PC-9 (cell line): ENCODE data around the gene RRAS. TPM values are rescaled to one million over a fixed set of nuclear protein-coding genes. Genes with fewer than 3 reads are reported as not detected.
A peak's percentile ranks its signal among the peaks of the same experiment; 100 is the strongest.

Source experiments
- BruUV-seq: library from RNA; stranded (reverse); fragments of 400-500 nt; replicated peaks from 2 replicates; lab custom pipeline; 2021; lab: Mats Ljungman, UMichigan
- CTCF ChIA-PET: fragments of 300-600 bp; sonication (Branson Sonifier 250); formaldehyde crosslinking; loops from one replicate; lab custom pipeline; 2022; ENCODE audit warnings: antibody characterized with exemption; lab: Charles Lee
- POLR2A ChIA-PET: fragments of 300-600 bp; sonication (Branson Sonifier 250); formaldehyde crosslinking; loops from one replicate; lab custom pipeline; 2022; ENCODE audit warnings: antibody characterized with exemption; ENCODE audit not compliant: unreplicated experiment; lab: Charles Lee
- DNase-seq, 2 experiments: peaks; one replicate each; pipeline versions ENCODE4 v3.0.0 to v3.0.0-alpha.2; 2015 to 2022; ENCODE audit warnings: mixed read lengths in 1 of 2
- H2AFZ ChIP-seq: fragments of 200-600 bp; sonication (generic); 2 replicates; pipeline ENCODE4 v1.8.1; 2017; ENCODE audit warnings: antibody characterized with exemption
- H3F3A ChIP-seq: fragments of 200-600 bp; sonication (generic); 2 replicates; pipeline ENCODE4 v1.8.1; 2017; ENCODE audit warnings: antibody characterized with exemption, mild to moderate bottlenecking, low read depth; ENCODE audit not compliant: insufficient read depth
- H3K27ac ChIP-seq: fragments of 200-600 bp; sonication (generic); 2 replicates; pipeline ENCODE4 v1.6.1; 2016; ENCODE audit warnings: mixed run types
- H3K27me3 ChIP-seq: fragments of 200-600 bp; sonication (generic); 2 replicates; pipeline ENCODE4 v1.6.1; 2016; ENCODE audit warnings: low read depth, mixed run types; ENCODE audit not compliant: insufficient read depth
- H3K36me3 ChIP-seq: fragments of 200-600 bp; sonication (generic); 2 replicates; pipeline ENCODE4 v1.6.1; 2016; ENCODE audit warnings: low read depth, mixed run types
- H3K4me1 ChIP-seq: fragments of 200-600 bp; sonication (generic); replicated peaks from 2 replicates; pipeline ENCODE4 v1.6.1; 2016; ENCODE audit warnings: mixed run types; ENCODE audit not compliant: insufficient read depth
- H3K4me2 ChIP-seq: fragments of 200-600 bp; sonication (generic); 2 replicates; pipeline ENCODE4 v1.6.1; 2017; ENCODE audit warnings: mixed run types
- H3K4me3 ChIP-seq: fragments of 200-600 bp; sonication (generic); 2 replicates; pipeline ENCODE4 v1.6.1; 2016; ENCODE audit warnings: mixed run types
- H3K79me2 ChIP-seq: fragments of 200-600 bp; sonication (generic); 2 replicates; pipeline ENCODE4 v1.6.1; 2017; ENCODE audit warnings: low read depth, mixed run types
- H3K9me2 ChIP-seq: fragments of 200-600 bp; sonication (generic); 2 replicates; pipeline ENCODE4 v1.8.1; 2017; ENCODE audit warnings: mild to moderate bottlenecking; ENCODE audit not compliant: insufficient read depth
- H3K9me3 ChIP-seq: fragments of 200-600 bp; sonication (generic); 2 replicates; pipeline ENCODE4 v1.8.1; 2016; ENCODE audit warnings: low read depth; ENCODE audit not compliant: insufficient read depth
- H4K20me1 ChIP-seq: fragments of 200-600 bp; sonication (generic); 2 replicates; pipeline ENCODE4 v1.8.1; 2017; ENCODE audit not compliant: insufficient read depth
- CTCF ChIP-seq: fragments of 200-600 bp; sonication (generic); conservative IDR thresholded peaks from 2 replicates; pipeline ENCODE4 v1.6.1; 2017; ENCODE audit warnings: mixed run types, antibody characterized with exemption, mild to moderate bottlenecking, moderate library complexity
- EZH2 ChIP-seq: fragments of 200-600 bp; sonication (generic); IDR thresholded peaks from 2 replicates; pipeline ENCODE4 v1.8.0; 2017; ENCODE audit warnings: antibody characterized with exemption, low read depth
- intact Hi-C: fragments of 100-400 bp; cut with micrococcal nuclease; formaldehyde crosslinking; loops from one replicate; pipeline ENCODE4 v1.10.0; 2022; ENCODE audit not compliant: unreplicated experiment
- total RNA-seq: library from RNA; stranded (reverse); gene quantifications from 2 replicates; pipeline ENCODE4 v1.2.3, GENCODE V29; 2021

RRAS gene
- total RNA-seq, 1 experiment from 2014 or later = 36.6 TPM

- H3K79me2 ChIP-seq = peaks cover 30% of the 10 kb centered on the region
- H3K27ac ChIP-seq = peak overlapping the region; percentile 17; the same call in 1 of the 2 replicates
- H2AFZ ChIP-seq = peak overlapping the region; percentile 52; the same call in 1 of the 2 replicates
- H3K4me2 ChIP-seq = peak overlapping the region; percentile 93
- peaks cover 37% of the 10 kb centered on the region for H3K4me1 ChIP-seq
- H3F3A ChIP-seq = peaks cover 16% of the 10 kb centered on the region
- no peaks in the 10 kb centered on the region for H3K27me3 ChIP-seq
- peaks cover 5% of the 10 kb centered on the region; the same call in 1 of the 2 replicates for H3K36me3 ChIP-seq
- H3K9me3 ChIP-seq = no peaks in the 10 kb centered on the region
- BruUV-seq = no TSS peak
- peaks cover 13% of the 10 kb centered on the region; the same call in 1 of the 2 replicates for H4K20me1 ChIP-seq
- DNase-seq = no peak
- POLR2A ChIA-PET = interaction anchor here (0.5 to 1.8 kb wide), 15 partner anchors 9 to 1455 kb away, joined by 3 to 70 read pairs (median 7); partner anchors contain the start of genes AKT1S1, AP2A1, FUZ and IRF3
- no peaks in the 10 kb centered on the region for H3K9me2 ChIP-seq
- H3K4me3 ChIP-seq = peak overlapping the region; percentile 56
- intact Hi-C loops = loop anchor here (1.0 to 10.0 kb wide), 9 partner anchors 27 to 767 kb away; partner anchors contain the start of genes AKT1S1, ALDH16A1, GYS1 and NOSIP
- CTCF ChIA-PET = interaction anchor here (0.6 to 1.5 kb wide), 4 partner anchors 37 to 180 kb away, joined by 4 to 6 read pairs (median 4); partner anchors contain the start of gene PRRG2
- TF ChIP-seq CTCF (no peak), EZH2 (no peak)
Observed at GRCh38 chr19:49639401-49640112, 386 bp downstream of the RRAS start.

- Histone ChIP-seq H3K4me2 (peak overlapping the region; percentile 71), H3K9me2 (no peaks in the 10 kb centered on the region), H3K9me3 (no peaks in the 10 kb centered on the region), H3K27me3 (no peaks in the 10 kb centered on the region), H3K4me1 (peaks cover 25% of the 10 kb centered on the region), H2AFZ (0 out of 2 replicates have a peak overlapping the region, but pooled peaks have one; percentile 17), H3K4me3 (peak overlapping the region; percentile 24; the same call in 1 of the 2 replicates), H4K20me1 (no peaks in the 10 kb centered on the region), H3K27ac (0 out of 2 replicates have a peak overlapping the region, but pooled peaks have one; percentile 8), H3F3A (peaks cover 22% of the 10 kb centered on the region), H3K36me3 (no peaks in the 10 kb centered on the region), H3K79me2 (peaks cover 16% of the 10 kb centered on the region)
- ChIA-PET POLR2A (interaction anchor here (0.6 to 0.7 kb wide), 3 partner anchors 26 to 646 kb away, joined by 3 to 10 read pairs (median 6); partner anchors contain the start of gene PRRG2), CTCF (interaction anchor here (0.6 kb wide), 1 partner anchor 57 kb away, joined by 6 read pairs; the partner anchor contains the start of gene NOSIP)
- DNase-seq = peak; percentile 64 to 85
- intact Hi-C loops = no loop called here
- TF ChIP-seq CTCF (no peak), EZH2 (no peak)
- BruUV-seq = no TSS peak
Observed at GRCh38 chr19:49637821-49638738, 1.9 kb downstream of the RRAS start.
